ENCODE measurements around the gene POTEF.
"Not testable (repeated sequence)": the region's sequence is repeated elsewhere in the genome, so short reads cannot be mapped to it uniquely, and the experiment has no call there.

Gene POTEF

DNA sequence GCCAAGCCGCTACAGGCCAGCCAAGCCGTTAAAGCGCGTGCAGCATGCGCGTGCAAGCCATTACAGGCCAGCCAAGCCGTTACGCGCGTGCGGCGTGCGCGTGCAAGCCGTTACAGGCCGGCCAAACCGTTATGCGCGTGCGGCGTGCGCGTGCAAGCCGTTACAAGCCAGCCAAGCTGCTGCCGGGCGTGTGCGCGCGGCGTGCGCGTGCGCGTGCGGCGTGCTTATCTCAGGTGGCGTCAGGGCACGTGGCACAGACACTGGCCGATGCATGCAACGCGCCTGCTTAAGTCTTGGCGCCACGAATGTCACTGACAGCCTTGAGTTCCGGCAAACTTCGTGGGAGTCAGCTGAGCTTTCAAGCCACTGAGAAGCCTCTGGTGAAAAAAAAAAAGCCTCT is 8.1 kb downstream of the POTEF start:
- H2AFZ ChIP-seq (ENCODE audit: low read length): not testable (repeated sequence)

GRCh38 chr2:130102597-130103363 is 26.2 kb downstream of the POTEF start:
- not testable (repeated sequence) for H3K4me3 ChIP-seq (ENCODE audit: low read length)

More for the DNA sequence above, 8.1 kb downstream of the POTEF start:
- H3K36me3 ChIP-seq (replicated peaks; ENCODE audit: insufficient read depth, low read length); H3K4me2 ChIP-seq (ENCODE audit: low read depth, low read length); H3K9me2 ChIP-seq (replicated peaks; ENCODE audit: insufficient read depth, low read length); H3K79me2 ChIP-seq (ENCODE audit: low read length); H3K27me3 ChIP-seq (replicated peaks; ENCODE audit: insufficient read depth, low read length); H3K4me1 ChIP-seq (ENCODE audit: low read length); DNase-seq; H4K20me1 ChIP-seq (ENCODE audit: insufficient read depth, low read length); H3K9ac ChIP-seq (ENCODE audit: low read length); H3K27ac ChIP-seq (ENCODE audit: low read length); H3F3A ChIP-seq (ENCODE audit: insufficient read depth, low read length); H3K9me3 ChIP-seq (replicated peaks; ENCODE audit: insufficient read depth, low read length); H3K4me3 ChIP-seq (ENCODE audit: low read length): not testable (repeated sequence)

DNA sequence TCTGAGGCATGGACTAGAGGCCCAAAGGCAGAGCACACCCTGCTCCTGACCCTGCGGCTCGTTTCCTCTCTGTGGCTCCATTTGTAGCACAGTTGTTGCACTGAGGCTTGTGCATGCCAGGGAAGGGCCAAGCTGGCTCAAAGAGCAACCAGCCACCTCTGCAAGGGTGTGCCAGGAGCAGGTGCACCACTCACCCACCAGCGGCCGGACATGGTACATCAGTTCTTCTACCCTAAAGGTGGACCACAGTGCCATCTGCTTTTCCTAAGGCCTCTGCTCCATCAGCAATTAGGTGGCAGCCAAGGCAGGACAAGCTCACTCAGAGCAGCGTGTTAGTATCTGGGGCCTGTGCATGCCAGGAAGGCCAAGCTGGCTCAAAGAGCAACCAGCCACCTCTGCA is 66.4 kb downstream of the POTEF start:
- not testable (repeated sequence) for H3K9me2 ChIP-seq (replicated peaks; ENCODE audit: insufficient read depth, low read length); H3K27ac ChIP-seq (ENCODE audit: low read length); H3K9me3 ChIP-seq (replicated peaks; ENCODE audit: insufficient read depth, low read length); H4K20me1 ChIP-seq (ENCODE audit: insufficient read depth, low read length); H3K4me1 ChIP-seq (ENCODE audit: low read length); H3K9ac ChIP-seq (ENCODE audit: low read length); DNase-seq; H3K36me3 ChIP-seq (replicated peaks; ENCODE audit: insufficient read depth, low read length); H3K4me2 ChIP-seq (ENCODE audit: low read depth, low read length); H3F3A ChIP-seq (ENCODE audit: insufficient read depth, low read length); H3K27me3 ChIP-seq (replicated peaks; ENCODE audit: insufficient read depth, low read length); H3K79me2 ChIP-seq (ENCODE audit: low read length); H3K4me3 ChIP-seq (ENCODE audit: low read length); H2AFZ ChIP-seq (ENCODE audit: low read length)

More at GRCh38 chr2:130102597-130103363, 26.2 kb downstream of the POTEF start:
- not testable (repeated sequence) for H3K4me2 ChIP-seq (ENCODE audit: low read depth, low read length); H3K9me2 ChIP-seq (replicated peaks; ENCODE audit: insufficient read depth, low read length); H3K9ac ChIP-seq (ENCODE audit: low read length); H3F3A ChIP-seq (ENCODE audit: insufficient read depth, low read length); H3K4me1 ChIP-seq (ENCODE audit: low read length); H3K9me3 ChIP-seq (replicated peaks; ENCODE audit: insufficient read depth, low read length); H4K20me1 ChIP-seq (ENCODE audit: insufficient read depth, low read length); H3K79me2 ChIP-seq (ENCODE audit: low read length); H3K27me3 ChIP-seq (replicated peaks; ENCODE audit: insufficient read depth, low read length); H2AFZ ChIP-seq (ENCODE audit: low read length); H3K36me3 ChIP-seq (replicated peaks; ENCODE audit: insufficient read depth, low read length)
- H3K27ac ChIP-seq (ENCODE audit: low read length): peak overlapping the region; percentile 34; the same call in 1 of the 2 replicates
- peak; percentile 36 for DNase-seq

GRCh38 chr2:130059982-130060381 is 69.0 kb downstream of the POTEF start:
- H3K27me3 ChIP-seq (replicated peaks; ENCODE audit: insufficient read depth, low read length); H2AFZ ChIP-seq (ENCODE audit: low read length); H3K9ac ChIP-seq (ENCODE audit: low read length); H3K9me2 ChIP-seq (replicated peaks; ENCODE audit: insufficient read depth, low read length); H3K9me3 ChIP-seq (replicated peaks; ENCODE audit: insufficient read depth, low read length); H3K79me2 ChIP-seq (ENCODE audit: low read length); H4K20me1 ChIP-seq (ENCODE audit: insufficient read depth, low read length); H3F3A ChIP-seq (ENCODE audit: insufficient read depth, low read length); H3K4me1 ChIP-seq (ENCODE audit: low read length); H3K4me3 ChIP-seq (ENCODE audit: low read length); H3K36me3 ChIP-seq (replicated peaks; ENCODE audit: insufficient read depth, low read length); DNase-seq; H3K4me2 ChIP-seq (ENCODE audit: low read depth, low read length); H3K27ac ChIP-seq (ENCODE audit: low read length): not testable (repeated sequence)

GRCh38 chr2:130056336-130056735 is 72.7 kb downstream of the POTEF start:
- H3K27me3 ChIP-seq (replicated peaks; ENCODE audit: insufficient read depth, low read length); H4K20me1 ChIP-seq (ENCODE audit: insufficient read depth, low read length); H3K4me3 ChIP-seq (ENCODE audit: low read length); H3K79me2 ChIP-seq (ENCODE audit: low read length); H3K4me2 ChIP-seq (ENCODE audit: low read depth, low read length); H3K9me3 ChIP-seq (replicated peaks; ENCODE audit: insufficient read depth, low read length); H3F3A ChIP-seq (ENCODE audit: insufficient read depth, low read length); H3K36me3 ChIP-seq (replicated peaks; ENCODE audit: insufficient read depth, low read length); H3K4me1 ChIP-seq (ENCODE audit: low read length); H3K9ac ChIP-seq (ENCODE audit: low read length); H3K9me2 ChIP-seq (replicated peaks; ENCODE audit: insufficient read depth, low read length); H2AFZ ChIP-seq (ENCODE audit: low read length); DNase-seq; H3K27ac ChIP-seq (ENCODE audit: low read length): not testable (repeated sequence)

DNA sequence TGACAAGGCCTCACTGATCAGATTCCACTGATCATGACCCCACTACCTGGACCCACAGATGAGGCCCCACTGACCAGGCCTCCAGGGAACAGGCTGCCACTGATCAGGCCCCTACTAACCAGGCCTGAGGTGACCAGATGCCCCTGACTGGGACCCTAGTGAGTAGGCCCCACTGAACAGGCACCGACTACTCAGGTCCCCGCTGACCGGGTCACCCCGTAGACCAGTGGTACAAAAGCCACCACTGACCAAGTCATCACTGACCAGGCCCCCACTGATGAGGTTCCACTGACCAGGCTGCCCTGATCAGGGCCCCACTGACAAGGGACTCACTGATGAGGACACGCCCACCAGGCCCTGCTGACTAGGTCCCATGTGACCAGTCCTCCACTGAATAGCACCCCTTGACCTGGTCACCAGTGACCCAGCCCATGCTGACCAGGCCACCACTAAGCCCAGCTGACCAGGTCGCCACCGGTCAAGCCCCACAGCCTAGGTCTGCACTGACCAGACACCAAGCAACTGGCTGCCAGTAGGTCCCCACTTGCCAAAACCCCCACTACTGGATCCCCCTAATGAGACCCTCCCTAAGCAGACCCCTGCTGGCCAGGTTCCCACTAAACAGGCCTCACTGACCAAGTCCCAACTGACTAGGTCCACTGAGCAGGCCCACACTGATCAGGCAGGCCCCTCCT is 75.7 kb downstream of the POTEF start:
- not testable (repeated sequence) for H3K79me2 ChIP-seq (ENCODE audit: low read length); H3K4me1 ChIP-seq (ENCODE audit: low read length); H3K9ac ChIP-seq (ENCODE audit: low read length); H3K4me2 ChIP-seq (ENCODE audit: low read depth, low read length); H4K20me1 ChIP-seq (ENCODE audit: insufficient read depth, low read length); H3K36me3 ChIP-seq (replicated peaks; ENCODE audit: insufficient read depth, low read length); H3K27ac ChIP-seq (ENCODE audit: low read length); H3K9me3 ChIP-seq (replicated peaks; ENCODE audit: insufficient read depth, low read length); H3K9me2 ChIP-seq (replicated peaks; ENCODE audit: insufficient read depth, low read length); DNase-seq; H3F3A ChIP-seq (ENCODE audit: insufficient read depth, low read length); H3K4me3 ChIP-seq (ENCODE audit: low read length); H3K27me3 ChIP-seq (replicated peaks; ENCODE audit: insufficient read depth, low read length); H2AFZ ChIP-seq (ENCODE audit: low read length)

DNA sequence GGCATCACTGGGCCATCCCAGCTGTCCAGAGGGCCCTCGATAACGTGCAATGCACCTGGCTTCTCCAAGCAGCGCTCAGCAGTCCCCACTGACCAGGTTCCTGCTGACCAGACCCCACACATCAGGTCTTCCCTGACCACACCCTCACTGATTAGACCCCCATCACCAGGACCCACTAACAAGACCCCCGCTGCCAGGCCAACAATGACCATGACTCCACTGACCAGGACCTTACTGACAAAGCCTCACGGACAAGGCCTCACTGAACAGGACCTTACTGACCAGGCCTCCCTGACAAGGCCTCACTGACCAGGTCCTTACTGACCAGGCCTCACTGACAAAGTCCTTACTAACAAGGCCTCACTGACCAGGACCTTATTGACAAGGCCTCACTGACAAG is 76.6 kb downstream of the POTEF start:
- H3F3A ChIP-seq (ENCODE audit: insufficient read depth, low read length); H3K9ac ChIP-seq (ENCODE audit: low read length); DNase-seq; H3K79me2 ChIP-seq (ENCODE audit: low read length); H3K27ac ChIP-seq (ENCODE audit: low read length); H3K9me3 ChIP-seq (replicated peaks; ENCODE audit: insufficient read depth, low read length); H3K4me1 ChIP-seq (ENCODE audit: low read length); H3K4me2 ChIP-seq (ENCODE audit: low read depth, low read length); H2AFZ ChIP-seq (ENCODE audit: low read length); H4K20me1 ChIP-seq (ENCODE audit: insufficient read depth, low read length); H3K36me3 ChIP-seq (replicated peaks; ENCODE audit: insufficient read depth, low read length); H3K27me3 ChIP-seq (replicated peaks; ENCODE audit: insufficient read depth, low read length); H3K9me2 ChIP-seq (replicated peaks; ENCODE audit: insufficient read depth, low read length); H3K4me3 ChIP-seq (ENCODE audit: low read length): not testable (repeated sequence)

- H3K9me3 ChIP-seq (replicated peaks; ENCODE audit: insufficient read depth, low read length); H3K36me3 ChIP-seq (replicated peaks; ENCODE audit: insufficient read depth, low read length); DNase-seq; H3K27ac ChIP-seq (ENCODE audit: low read length); H3K4me1 ChIP-seq (ENCODE audit: low read length); H3K9me2 ChIP-seq (replicated peaks; ENCODE audit: insufficient read depth, low read length); H3F3A ChIP-seq (ENCODE audit: insufficient read depth, low read length); H3K4me2 ChIP-seq (ENCODE audit: low read depth, low read length); H4K20me1 ChIP-seq (ENCODE audit: insufficient read depth, low read length); H3K27me3 ChIP-seq (replicated peaks; ENCODE audit: insufficient read depth, low read length); H2AFZ ChIP-seq (ENCODE audit: low read length); H3K9ac ChIP-seq (ENCODE audit: low read length); H3K79me2 ChIP-seq (ENCODE audit: low read length); H3K4me3 ChIP-seq (ENCODE audit: low read length): not testable (repeated sequence)
Observed at GRCh38 chr2:130048422-130048821, 80.6 kb downstream of the POTEF start.

Data from MM.1S (cell line).